Activated CD4-positive, alpha-beta T cell treated with anti-CD3 and anti-CD28 coated beads for 36 hours (primary cell): ENCODE measurements around the gene ACADSB. TPM values are rescaled to one million over a fixed set of nuclear protein-coding genes. Genes with fewer than 3 reads are reported as not detected.

Source experiments
- ATAC-seq: fragments of 200-7000 bp; cut with Tn5 transposase; one replicate; pipeline ENCODE4 v1.10.0; 2021; ENCODE audit warnings: mild to moderate bottlenecking, moderate library complexity
- CTCF ChIA-PET: fragments of 350-600 bp; sonication (Branson Sonifier 250); formaldehyde crosslinking; loops from one replicate; lab custom pipeline; 2021; ENCODE audit warnings: antibody characterized with exemption; lab: Charles Lee
- POLR2A ChIA-PET: fragments of 350-600 bp; sonication (Branson Sonifier 250); formaldehyde crosslinking; loops from one replicate; lab custom pipeline; 2021; ENCODE audit warnings: antibody characterized with exemption, inconsistent platforms; lab: Charles Lee
- DNase-seq: peaks from one replicate; pipeline ENCODE4 v3.0.0-alpha.2; 2020
- H3K27ac Mint-ChIP-seq: one replicate; pipeline ENCODE4 v1.8.0; 2021; ENCODE audit warnings: mixed read lengths
- H3K27me3 Mint-ChIP-seq: one replicate; pipeline ENCODE4 v1.8.0; 2021; ENCODE audit warnings: mixed read lengths
- H3K36me3 Mint-ChIP-seq: one replicate; pipeline ENCODE4 v1.8.0; 2021; ENCODE audit warnings: low read depth, mixed read lengths
- H3K4me1 Mint-ChIP-seq: one replicate; pipeline ENCODE4 v1.8.0; 2021; ENCODE audit warnings: mixed read lengths
- H3K4me3 Mint-ChIP-seq: one replicate; pipeline ENCODE4 v1.8.0; 2021; ENCODE audit warnings: mild to moderate bottlenecking, moderate library complexity, mixed read lengths
- H3K9me3 Mint-ChIP-seq: one replicate; pipeline ENCODE4 v1.8.0; 2021; ENCODE audit warnings: low read depth, mixed read lengths
- intact Hi-C, 2 experiments: fragments of 100-400 bp; cut with DNase I in 1 of 2; cut with micrococcal nuclease in 1 of 2; formaldehyde crosslinking; loops; one replicate each; pipeline versions ENCODE4 v1.14.2 to v1.15.1; 2022 to 2024; cut with DNase I, micrococcal nuclease
- total RNA-seq, 2 experiments: library from RNA; stranded (reverse); gene quantifications; one replicate each; pipeline ENCODE4 v1.2.3, GENCODE V29; 2021

ACADSB gene
- total RNA-seq, 2 experiments from 2014 or later = 24.0 to 25.5 TPM

DNA sequence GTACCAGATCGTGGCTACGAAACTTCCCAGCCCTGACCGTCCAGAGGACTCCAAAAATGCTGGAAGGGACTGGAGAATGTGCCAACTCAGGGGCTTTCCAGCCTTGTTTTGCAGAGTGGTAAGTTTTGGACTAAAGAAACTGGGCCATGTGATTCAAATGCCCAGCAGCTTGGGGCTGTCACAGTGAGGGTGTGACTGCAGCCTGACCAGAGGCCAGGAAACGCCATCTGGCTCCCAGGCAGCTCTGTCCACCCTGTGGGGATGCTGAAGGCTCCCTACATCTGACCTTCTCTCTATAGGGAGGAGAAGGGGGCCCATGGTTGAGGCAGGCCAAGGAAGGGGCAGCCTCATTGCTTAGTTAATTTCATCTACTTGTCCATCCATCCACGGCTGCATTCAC is 65.4 kb downstream of the ACADSB start:
- ChIA-PET POLR2A (no interaction called here), CTCF (no interaction called here)
- ATAC-seq (no peak), DNase-seq (no peak)
- no peak overlapping the region for H3K4me3 Mint-ChIP-seq
- peaks cover 2% of the 10 kb centered on the region for H3K9me3 Mint-ChIP-seq
- H3K36me3 Mint-ChIP-seq = no peaks in the 10 kb centered on the region
- H3K27me3 Mint-ChIP-seq = peaks cover 20% of the 10 kb centered on the region
- intact Hi-C loops = no loop called here
- no peak overlapping the region for H3K27ac Mint-ChIP-seq
- no peaks in the 10 kb centered on the region for H3K4me1 Mint-ChIP-seq

DNA sequence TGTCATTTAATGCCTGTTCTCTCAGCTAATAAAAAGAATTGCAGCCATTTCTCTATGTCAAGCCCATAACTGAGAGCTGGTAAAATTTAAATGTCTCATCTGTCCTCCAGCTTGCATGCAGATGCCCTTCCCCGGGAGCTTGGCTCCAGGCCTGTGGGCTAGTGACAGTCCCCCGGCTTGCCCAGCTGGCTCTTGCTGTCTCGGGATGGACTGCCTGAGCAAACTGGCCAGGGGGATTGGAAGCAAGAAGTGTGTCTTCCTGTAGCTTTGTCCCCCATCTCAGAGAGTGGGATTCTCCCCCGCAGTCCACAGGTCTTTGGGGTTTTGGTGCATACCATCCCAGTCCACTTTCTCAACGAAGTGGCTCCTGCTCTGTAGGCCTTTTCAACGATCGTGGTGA is 73.1 kb downstream of the ACADSB start:
- no peak for DNase-seq
- intact Hi-C loops = no loop called here
- H3K27me3 Mint-ChIP-seq = peaks cover 19% of the 10 kb centered on the region
- no peak overlapping the region for H3K4me3 Mint-ChIP-seq
- H3K27ac Mint-ChIP-seq = no peak overlapping the region
- ChIA-PET POLR2A (no interaction called here), CTCF (interaction anchor here (0.8 kb wide), 1 partner anchor 9 kb away, joined by 3 read pairs; no protein-coding TSS in a partner anchor)
- ATAC-seq = no peak
- H3K9me3 Mint-ChIP-seq = peaks cover 3% of the 10 kb centered on the region
- no peaks in the 10 kb centered on the region for H3K4me1 Mint-ChIP-seq
- H3K36me3 Mint-ChIP-seq = no peaks in the 10 kb centered on the region

DNA sequence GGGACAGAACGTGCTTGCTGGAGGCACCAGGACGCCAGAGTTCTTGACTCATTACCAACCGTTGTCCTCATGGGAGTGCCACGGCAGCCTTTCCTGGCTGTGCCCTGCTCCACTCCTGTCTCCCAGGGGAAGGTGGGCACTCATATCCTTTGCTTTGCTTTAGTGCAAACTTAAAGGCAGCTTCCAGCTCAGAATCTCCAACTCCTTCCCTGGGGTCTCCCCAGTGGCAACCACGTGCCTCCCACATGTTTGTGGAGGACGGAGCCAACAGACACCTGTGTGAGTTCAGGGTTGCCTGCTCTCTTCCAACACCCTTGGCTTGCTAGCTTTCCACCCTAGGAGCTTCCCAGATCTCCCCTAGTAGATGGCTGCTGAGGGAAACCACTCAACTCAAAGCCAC is 75.0 kb downstream of the ACADSB start:
- CTCF ChIA-PET = no interaction called here
- Mint-ChIP-seq H3K4me3 (no peak overlapping the region), H3K27me3 (peaks cover 12% of the 10 kb centered on the region), H3K27ac (no peak overlapping the region), H3K36me3 (no peaks in the 10 kb centered on the region), H3K9me3 (peaks cover 3% of the 10 kb centered on the region), H3K4me1 (no peaks in the 10 kb centered on the region)
- POLR2A ChIA-PET = interaction anchor here (0.6 kb wide), 1 partner anchor 20 kb away, joined by 3 read pairs; no protein-coding TSS in a partner anchor
- DNase-seq = no peak
- intact Hi-C loops = no loop called here
- no peak for ATAC-seq

DNA sequence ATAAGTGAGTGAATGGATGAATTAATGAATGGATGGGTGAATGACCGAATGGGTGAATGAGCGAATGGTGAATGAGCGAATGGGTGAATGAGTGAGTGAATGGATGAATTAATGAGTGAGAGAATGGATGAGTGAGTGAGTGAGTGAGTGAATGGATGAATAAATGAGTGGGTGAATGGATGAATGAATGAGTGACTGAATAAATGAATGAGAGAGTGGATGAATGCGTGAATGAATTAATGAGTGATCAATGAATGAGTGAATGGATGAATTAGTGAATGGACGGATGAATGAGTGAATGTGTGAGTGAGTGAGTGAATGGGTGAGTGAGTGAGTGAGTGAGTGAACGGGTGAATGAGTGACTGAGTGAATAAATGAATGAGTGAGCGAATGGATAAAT is 77.5 kb downstream of the ACADSB start:
- CTCF ChIA-PET = no interaction called here
- Mint-ChIP-seq H3K4me1 (no peaks in the 10 kb centered on the region), H3K9me3 (peaks cover 3% of the 10 kb centered on the region), H3K4me3 (no peak overlapping the region), H3K27me3 (peaks cover 9% of the 10 kb centered on the region), H3K27ac (no peak overlapping the region), H3K36me3 (no peaks in the 10 kb centered on the region)
- intact Hi-C loops = no loop called here
- ATAC-seq (no peak), DNase-seq (no peak)
- POLR2A ChIA-PET = no interaction called here

DNA sequence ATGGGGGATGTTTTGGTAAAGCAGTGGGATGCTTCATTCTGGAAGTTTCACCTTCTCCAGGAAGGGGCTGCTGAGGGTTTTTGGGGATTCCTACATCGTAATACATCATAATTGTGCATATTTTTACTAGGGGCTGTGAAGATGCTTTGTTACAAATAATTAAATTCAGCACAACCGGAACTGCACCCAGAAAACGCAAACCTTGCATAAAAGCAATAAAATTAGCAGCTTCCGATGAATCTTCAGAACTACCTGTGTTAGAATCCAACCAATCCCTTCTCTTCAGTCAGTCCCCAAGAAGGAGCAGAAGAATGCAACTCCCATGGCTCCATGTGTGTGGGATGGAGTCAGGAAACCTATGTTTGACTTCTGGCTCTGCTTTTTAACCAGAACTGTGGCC is 78.5 kb downstream of the ACADSB start:
- no peak overlapping the region for H3K4me3 Mint-ChIP-seq
- intact Hi-C loops = no loop called here
- DNase-seq = no peak
- H3K9me3 Mint-ChIP-seq = peaks cover 3% of the 10 kb centered on the region
- no peaks in the 10 kb centered on the region for H3K4me1 Mint-ChIP-seq
- H3K27me3 Mint-ChIP-seq = peaks cover 10% of the 10 kb centered on the region
- H3K27ac Mint-ChIP-seq = no peak overlapping the region
- H3K36me3 Mint-ChIP-seq = no peaks in the 10 kb centered on the region
- POLR2A ChIA-PET = no interaction called here
- CTCF ChIA-PET = interaction anchor here (1.6 kb wide), 1 partner anchor 44 kb away, joined by 3 read pairs; no protein-coding TSS in a partner anchor
- no peak for ATAC-seq

DNA sequence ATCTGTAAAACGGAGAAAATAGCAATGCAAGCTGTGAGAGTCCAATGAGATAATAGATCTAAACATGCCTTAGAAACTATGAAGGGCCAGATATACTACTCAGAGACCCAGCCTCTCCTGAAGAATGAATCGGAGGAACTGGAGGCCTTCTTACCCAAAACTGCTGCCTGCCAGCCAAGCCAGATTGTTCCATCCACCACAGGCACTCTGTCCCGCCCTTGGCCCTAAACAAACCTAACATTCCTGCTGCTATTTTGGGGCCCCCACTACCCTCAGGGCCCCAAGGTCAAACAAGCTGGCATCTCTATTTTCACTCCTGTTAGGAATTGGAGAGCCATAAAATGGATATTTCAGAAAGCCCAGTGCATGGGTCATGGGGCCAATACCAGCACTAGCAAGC is 79.0 kb downstream of the ACADSB start:
- ChIA-PET CTCF (interaction anchor here (1.6 kb wide), 1 partner anchor 45 kb away, joined by 3 read pairs; no protein-coding TSS in a partner anchor), POLR2A (no interaction called here)
- ATAC-seq (no peak), DNase-seq (no peak)
- H3K27me3 Mint-ChIP-seq = peaks cover 11% of the 10 kb centered on the region
- peaks cover 3% of the 10 kb centered on the region for H3K9me3 Mint-ChIP-seq
- no peaks in the 10 kb centered on the region for H3K4me1 Mint-ChIP-seq
- no peak overlapping the region for H3K27ac Mint-ChIP-seq
- no peak overlapping the region for H3K4me3 Mint-ChIP-seq
- intact Hi-C loops = no loop called here
- no peaks in the 10 kb centered on the region for H3K36me3 Mint-ChIP-seq

DNA sequence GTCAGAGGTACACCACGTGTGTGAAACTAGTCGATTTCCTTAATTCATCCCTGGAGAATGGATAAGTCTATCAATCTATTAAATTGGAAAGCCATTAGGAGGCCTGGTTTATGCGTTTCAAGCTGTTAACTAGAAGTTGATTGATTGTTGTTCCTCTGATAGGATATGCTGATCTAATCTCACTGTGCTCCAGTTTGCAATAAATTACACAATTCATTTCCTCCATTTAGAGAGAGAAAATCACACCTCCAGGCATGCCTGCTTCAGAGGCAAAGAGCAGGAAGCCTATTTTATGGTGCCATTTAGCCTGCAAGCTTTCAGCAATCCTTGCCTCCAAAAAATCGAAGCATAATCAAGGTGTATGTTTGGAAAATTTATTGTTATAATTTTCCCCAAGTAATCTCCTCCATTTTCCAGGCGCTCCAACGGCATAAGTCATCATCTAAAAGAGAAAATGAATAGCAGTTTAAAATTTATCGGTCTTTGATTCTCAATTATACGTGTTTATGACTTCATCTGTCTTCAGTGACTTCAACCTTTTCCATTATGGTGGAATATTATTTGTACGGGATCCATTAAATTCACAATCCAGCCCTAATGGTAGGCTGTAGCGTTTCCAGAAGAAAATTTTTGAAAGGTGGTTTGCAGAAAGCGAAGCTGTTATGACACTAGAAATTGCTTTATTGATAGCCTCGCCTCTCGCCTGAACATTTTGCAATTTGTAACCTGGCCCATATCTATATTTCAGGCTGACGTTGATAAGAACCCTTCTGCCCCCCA is 84.0 kb downstream of the ACADSB start:
- CTCF ChIA-PET = interaction anchor here (0.5 kb wide), 1 partner anchor 332 kb away, joined by 3 read pairs; no protein-coding TSS in a partner anchor
- intact Hi-C loops = no loop called here
- H3K4me3 Mint-ChIP-seq = no peak overlapping the region
- ATAC-seq (no peak), DNase-seq (no peak)
- peaks cover 11% of the 10 kb centered on the region for H3K27me3 Mint-ChIP-seq
- H3K9me3 Mint-ChIP-seq = no peaks in the 10 kb centered on the region
- no peaks in the 10 kb centered on the region for H3K4me1 Mint-ChIP-seq
- no peaks in the 10 kb centered on the region for H3K36me3 Mint-ChIP-seq
- POLR2A ChIA-PET = no interaction called here
- H3K27ac Mint-ChIP-seq = no peak overlapping the region

DNA sequence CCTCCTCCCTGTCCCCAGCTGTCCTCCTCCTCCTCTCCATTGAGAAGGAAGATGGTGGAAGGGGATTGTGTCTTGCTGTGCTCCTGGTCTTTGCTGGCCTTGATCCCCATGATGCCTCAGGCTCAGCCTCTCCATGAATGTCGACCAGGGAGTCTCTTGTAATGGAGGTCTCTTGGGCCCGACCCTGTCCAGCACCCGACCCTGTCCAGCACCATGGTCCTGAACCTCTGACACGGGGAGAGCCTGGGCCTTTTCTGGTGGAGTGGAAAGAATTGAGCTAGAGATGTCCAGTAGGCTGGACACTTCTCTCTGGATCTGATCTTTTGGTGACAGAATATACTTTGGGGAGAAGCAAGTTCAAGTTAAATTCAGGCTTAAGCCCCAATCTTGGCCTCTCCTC is 84.7 kb downstream of the ACADSB start:
- H3K27ac Mint-ChIP-seq = no peak overlapping the region
- ATAC-seq (no peak), DNase-seq (no peak)
- H3K27me3 Mint-ChIP-seq = peaks cover 11% of the 10 kb centered on the region
- no peaks in the 10 kb centered on the region for H3K9me3 Mint-ChIP-seq
- no peaks in the 10 kb centered on the region for H3K36me3 Mint-ChIP-seq
- H3K4me3 Mint-ChIP-seq = no peak overlapping the region
- CTCF ChIA-PET = no interaction called here
- POLR2A ChIA-PET = no interaction called here
- intact Hi-C loops = no loop called here
- no peaks in the 10 kb centered on the region for H3K4me1 Mint-ChIP-seq

DNA sequence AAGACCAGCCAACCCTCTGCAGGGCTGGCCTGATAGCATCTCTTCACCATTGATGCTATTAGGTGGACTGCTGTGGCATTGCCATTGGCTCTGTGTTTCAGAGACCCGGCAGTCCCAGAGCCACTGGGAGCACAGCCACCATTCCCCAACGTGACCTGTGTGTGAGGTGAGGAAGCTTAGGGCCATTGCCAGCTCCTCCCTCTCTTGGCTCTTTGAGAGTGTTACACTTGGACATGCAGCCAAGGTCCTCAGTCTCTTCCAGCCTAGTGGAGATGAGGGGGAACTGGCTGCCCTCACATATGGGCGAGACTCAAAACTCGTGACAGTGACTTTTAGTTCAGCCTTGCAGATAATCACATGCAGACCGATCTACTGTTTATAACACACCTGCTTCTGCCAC is 87.6 kb downstream of the ACADSB start:
- no peaks in the 10 kb centered on the region for H3K36me3 Mint-ChIP-seq
- POLR2A ChIA-PET = no interaction called here

DNA sequence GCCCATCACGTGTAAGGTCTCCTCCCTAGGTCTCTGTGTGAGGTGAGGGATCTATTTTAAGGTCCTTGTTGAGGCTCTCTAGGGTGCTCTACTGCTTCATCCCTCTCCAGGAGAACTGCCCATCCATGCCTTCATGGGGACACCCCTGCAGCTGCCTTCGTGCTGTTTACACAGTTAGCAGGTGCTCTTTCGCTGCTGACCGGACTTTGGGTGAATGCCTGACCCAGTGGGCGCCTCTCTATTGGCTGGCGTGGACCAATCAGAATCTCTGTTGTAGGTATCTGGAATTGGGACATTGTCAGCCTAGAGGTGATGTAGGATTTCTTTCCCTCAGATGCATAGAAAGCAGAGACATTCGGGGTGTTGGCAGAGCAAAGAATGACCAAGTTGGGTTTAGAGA is 88.2 kb downstream of the ACADSB start:
- no peaks in the 10 kb centered on the region for H3K4me1 Mint-ChIP-seq
- H3K9me3 Mint-ChIP-seq = no peaks in the 10 kb centered on the region
- H3K4me3 Mint-ChIP-seq = no peak overlapping the region
- H3K27me3 Mint-ChIP-seq = peaks cover 11% of the 10 kb centered on the region
- DNase-seq (no peak), ATAC-seq (no peak)
- H3K27ac Mint-ChIP-seq = no peak overlapping the region
- no peaks in the 10 kb centered on the region for H3K36me3 Mint-ChIP-seq
- CTCF ChIA-PET = no interaction called here
- intact Hi-C loops = no loop called here
- POLR2A ChIA-PET = no interaction called here

More for the DNA sequence above, 87.6 kb downstream of the ACADSB start:
- no peak overlapping the region for H3K27ac Mint-ChIP-seq
- H3K4me1 Mint-ChIP-seq = no peaks in the 10 kb centered on the region
- CTCF ChIA-PET = no interaction called here
- intact Hi-C loops = no loop called here
- DNase-seq (no peak), ATAC-seq (no peak)
- H3K4me3 Mint-ChIP-seq = no peak overlapping the region
- H3K27me3 Mint-ChIP-seq = peaks cover 11% of the 10 kb centered on the region
- no peaks in the 10 kb centered on the region for H3K9me3 Mint-ChIP-seq

DNA sequence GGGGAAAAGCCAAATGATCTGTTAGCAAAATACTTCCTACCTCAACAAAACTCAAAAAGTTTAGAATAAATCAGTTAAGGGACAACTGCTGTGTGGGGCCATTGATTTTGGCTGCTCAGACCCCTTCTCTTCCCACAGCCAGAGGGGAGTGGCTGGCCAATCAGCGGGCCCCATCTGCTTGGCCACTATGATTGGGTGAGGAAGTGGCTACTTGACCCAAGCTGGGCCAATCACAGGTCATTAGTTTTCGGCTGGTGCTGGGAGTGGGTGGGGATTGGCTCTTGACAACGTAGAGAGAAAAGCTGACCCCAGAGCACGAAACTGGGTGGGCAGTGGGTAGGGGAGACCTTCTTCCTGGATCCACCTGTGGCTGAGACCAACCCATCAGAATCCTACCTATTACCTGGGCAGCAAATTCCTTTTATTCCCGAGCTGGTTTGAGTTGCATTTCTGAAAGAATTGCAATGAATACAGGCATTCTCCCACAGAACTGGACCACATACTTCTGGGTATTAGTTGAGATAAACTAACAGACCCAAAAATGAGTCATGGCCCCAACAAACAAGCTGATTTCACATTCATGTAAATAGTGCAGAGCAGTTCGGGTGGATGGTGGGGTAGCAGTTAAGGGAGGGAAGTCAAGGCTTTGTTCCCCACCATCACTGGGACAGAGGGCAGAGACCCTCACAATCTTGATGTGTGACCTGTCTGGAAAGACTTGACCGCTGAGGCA is 91.4 kb downstream of the ACADSB start:
- H3K27ac Mint-ChIP-seq = no peak overlapping the region
- H3K4me3 Mint-ChIP-seq = no peak overlapping the region
- intact Hi-C loops = no loop called here
- no peaks in the 10 kb centered on the region for H3K4me1 Mint-ChIP-seq
- H3K36me3 Mint-ChIP-seq = no peaks in the 10 kb centered on the region
- H3K27me3 Mint-ChIP-seq = peaks cover 2% of the 10 kb centered on the region
- ATAC-seq = no peak
- no peak for DNase-seq
- CTCF ChIA-PET = interaction anchor here (0.6 kb wide), 1 partner anchor 460 kb away, joined by 3 read pairs; no protein-coding TSS in a partner anchor
- H3K9me3 Mint-ChIP-seq = no peaks in the 10 kb centered on the region
- POLR2A ChIA-PET = no interaction called here

DNA sequence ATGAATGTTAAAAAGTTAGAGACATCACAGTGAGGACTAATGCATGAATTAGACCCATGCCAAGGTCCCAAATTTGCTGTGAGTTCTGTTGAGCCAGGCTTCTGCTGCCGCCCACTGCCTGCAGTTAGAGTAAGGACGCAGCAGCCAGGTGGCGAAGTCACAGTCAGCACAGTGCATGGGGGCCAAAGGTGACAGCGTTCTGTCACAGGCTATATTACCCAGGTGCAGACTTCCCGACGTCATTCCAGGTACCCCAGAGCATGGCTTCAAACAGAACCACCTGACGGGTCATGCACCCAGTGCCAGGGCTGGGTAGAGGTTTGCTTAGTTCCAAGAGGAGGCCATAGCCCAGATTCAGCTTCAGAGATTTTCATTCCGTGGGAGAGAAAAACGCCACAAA is 93.1 kb downstream of the ACADSB start:
- Mint-ChIP-seq H3K9me3 (no peaks in the 10 kb centered on the region), H3K4me1 (no peaks in the 10 kb centered on the region), H3K27ac (no peak overlapping the region), H3K4me3 (no peak overlapping the region), H3K27me3 (peaks cover 8% of the 10 kb centered on the region), H3K36me3 (no peaks in the 10 kb centered on the region)
- ChIA-PET CTCF (no interaction called here), POLR2A (no interaction called here)
- ATAC-seq (no peak), DNase-seq (no peak)
- intact Hi-C loops = no loop called here
